NCI-H446 (cell line): ENCODE data around the gene SNX27.
"Not testable (repeated sequence)": the region's sequence is repeated elsewhere in the genome, so short reads cannot be mapped to it uniquely, and the experiment has no call there.

Source experiments
- DNase-seq, 2 experiments: peaks; one replicate each; lab custom pipeline; 2025; lab: John Stamatoyannopoulos, UW

SNX27 gene

GRCh38 chr1:151720974-151721787 is 109.3 kb downstream of the SNX27 start, which contains the start of gene RIIAD1:
RIIAD1 (plus strand) TSS chr1:151721522; CDS start chr1:151721537, 15 bp downstream.
- DNase-seq = no peak

GRCh38 chr1:151721788-151722510 is 110.1 kb downstream of the SNX27 start:
- DNase-seq = no peak

DNA sequence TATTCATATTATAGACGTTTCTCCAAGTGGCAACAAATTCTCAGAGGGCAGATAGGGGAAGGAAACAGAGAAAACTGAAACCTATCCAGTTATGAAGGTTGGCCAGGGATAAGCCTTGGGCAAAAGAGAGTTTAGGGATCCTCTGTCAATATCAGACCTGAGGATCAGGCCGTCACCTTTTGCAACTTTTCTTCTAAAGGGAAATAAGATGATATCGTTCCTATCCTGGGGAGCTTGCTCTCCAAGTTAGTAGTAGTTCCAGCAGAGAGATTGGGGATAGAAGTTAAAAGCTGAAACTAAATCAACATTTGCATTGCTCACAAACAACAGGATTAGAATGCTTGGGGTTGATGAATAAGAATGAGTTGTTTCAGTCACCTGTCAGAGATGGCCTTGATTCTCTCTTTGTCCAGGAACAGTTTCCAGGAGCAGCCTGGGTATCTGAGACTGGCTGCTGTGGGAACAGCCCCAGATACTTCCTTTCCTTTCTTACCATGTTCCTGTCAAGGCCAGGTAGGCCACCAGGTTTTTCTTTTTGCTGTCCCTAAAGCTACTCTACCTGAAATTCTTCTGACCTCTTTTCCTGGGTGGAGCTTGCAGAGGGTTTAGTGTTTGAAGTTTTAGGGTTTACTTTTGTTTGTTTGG is 112.0 kb downstream of the SNX27 start:
- DNase-seq = no peak

GRCh38 chr1:151728151-151729054 is 116.6 kb downstream of the SNX27 start:
- DNase-seq = peak; percentile 70 to 93

DNA sequence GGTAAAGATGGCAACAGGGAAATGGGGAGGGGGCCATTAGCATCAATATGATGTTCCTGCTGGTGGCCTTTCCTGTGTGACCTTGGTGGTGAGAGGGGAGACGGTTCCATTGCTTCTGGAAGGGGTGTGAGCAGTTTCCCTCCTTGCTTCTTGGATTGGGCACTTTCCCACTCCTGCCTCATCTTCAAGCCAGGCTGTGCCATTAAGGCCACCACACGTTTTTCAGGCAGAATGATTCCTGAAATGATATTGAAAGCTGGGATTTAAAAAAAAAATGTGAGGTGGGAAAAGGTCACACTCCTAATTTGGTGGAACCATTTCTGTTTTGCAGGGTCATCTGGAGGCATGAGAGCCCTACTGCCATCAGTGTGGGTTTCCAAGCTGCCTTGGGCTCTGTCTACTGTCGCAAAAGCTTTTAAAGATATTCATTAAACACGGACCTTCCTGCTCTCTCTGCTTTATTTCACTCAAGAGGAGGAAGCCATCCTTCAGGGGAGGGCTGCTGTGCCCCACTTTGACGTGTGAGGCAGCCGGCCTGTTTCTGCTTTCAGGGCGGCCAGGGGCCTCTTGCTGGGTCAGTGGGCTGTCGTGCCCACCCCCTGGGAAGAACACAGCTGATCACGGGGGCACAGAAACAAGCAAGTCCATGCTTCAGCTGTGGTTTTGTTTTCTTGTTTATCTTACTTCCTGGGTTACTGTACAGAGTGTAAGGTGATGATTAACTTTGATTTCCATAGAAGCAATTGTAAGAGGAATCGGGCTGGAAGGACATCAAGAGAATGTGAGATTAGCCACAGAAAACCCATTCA is 117.5 kb downstream of the SNX27 start:
- DNase-seq = no peak

- no peak for DNase-seq
Observed at GRCh38 chr1:151729966-151730291, 118.1 kb downstream of the SNX27 start.

- DNase-seq = no peak
Observed at GRCh38 chr1:151733126-151733525, 121.3 kb downstream of the SNX27 start.

DNA sequence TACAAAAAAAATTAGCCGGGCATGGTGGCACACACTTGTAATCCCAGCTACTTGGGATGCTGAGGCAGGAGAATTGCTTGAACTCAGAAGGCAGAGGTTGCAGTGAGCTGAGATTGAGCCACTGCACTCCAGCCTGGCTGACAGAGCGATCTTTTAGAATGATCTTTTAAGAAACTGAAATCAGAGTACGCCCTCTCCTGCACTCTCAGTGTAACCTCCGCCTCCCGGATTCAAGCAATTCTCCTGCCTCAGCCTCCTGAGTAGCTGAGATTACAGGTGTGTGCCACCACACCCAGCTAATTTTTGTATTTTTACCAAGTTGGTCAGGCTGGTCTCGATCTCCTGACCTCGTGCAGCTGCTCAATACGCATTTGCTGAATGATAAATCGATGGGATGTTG is 122.1 kb downstream of the SNX27 start:
- DNase-seq = not testable (repeated sequence)

GRCh38 chr1:151737026-151737425 is 125.2 kb downstream of the SNX27 start:
- no peak for DNase-seq

DNA sequence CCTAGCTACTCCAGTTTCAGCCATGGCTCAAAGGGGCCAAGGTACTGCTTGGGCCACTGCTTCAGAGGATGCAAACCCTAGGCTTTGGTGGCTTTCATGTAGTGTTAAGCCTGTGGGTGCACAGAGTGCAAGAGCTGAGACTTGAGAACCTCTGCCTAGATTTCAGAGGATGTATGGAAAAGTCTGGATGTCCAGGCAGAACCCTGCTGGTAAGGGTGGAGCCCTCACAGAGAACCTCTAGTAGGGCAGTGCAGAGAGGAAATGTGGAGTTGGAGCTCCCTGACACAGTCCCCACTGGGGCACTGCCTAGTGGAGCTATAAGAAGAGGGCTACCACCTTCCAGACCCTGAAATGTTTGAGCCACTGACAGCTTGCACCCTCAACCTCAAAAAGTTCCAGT is 125.6 kb downstream of the SNX27 start:
- DNase-seq = no peak

DNA sequence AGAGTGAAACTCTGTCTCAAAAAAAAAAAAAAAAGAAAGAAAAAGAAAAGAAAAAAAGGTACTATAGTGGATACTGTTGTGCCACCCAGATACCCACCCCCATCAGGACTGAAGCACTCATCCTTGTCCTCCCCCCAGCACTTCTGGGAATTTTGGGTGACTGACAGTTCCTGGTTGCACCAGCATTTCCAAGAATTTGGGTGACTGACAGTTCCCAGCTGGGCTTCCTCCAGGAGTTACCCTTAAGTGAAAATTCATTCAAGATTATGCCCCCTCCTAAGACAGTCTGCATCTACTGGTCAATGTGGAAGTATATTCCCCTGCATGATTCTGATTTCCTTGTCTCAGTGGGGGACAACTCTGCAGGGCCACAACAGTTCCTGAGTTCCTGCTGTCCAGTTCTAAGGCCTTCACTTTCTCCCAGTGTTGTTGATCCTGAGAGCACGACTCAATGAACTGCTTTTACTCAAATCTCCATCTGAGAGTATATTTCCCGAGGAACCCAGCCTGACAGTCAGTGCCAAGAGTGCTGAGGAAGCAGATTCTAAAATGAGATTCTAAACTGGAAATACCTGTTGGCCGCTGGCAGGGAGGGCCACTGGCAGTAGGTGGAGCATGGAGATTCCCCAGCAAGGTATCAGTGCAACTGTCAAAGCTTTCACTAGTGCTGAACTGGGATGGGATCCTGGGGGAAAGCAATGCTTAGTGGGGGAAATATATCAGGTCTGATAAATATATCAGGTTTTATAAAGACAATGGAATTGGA is 127.9 kb downstream of the SNX27 start:
- DNase-seq = no peak

GRCh38 chr1:151741516-151741915 is 129.7 kb downstream of the SNX27 start:
- no peak for DNase-seq
